ENCODE data around the gene TSPAN11. TPM values are rescaled to one million over a fixed set of nuclear protein-coding genes. Genes with fewer than 3 reads are reported as not detected.

TSPAN11 gene
- total RNA-seq, 1 donor from 2014 or later, result 31.0 TPM

- Mint-ChIP-seq H3K27me3 (ENCODE audit: unreplicated experiment) (no peaks in the 10 kb centered on the region), H3K36me3 (ENCODE audit: unreplicated experiment) (peaks cover 9% of the 10 kb centered on the region), H3K27ac (ENCODE audit: unreplicated experiment) (no peak overlapping the region), H3K9me3 (ENCODE audit: unreplicated experiment) (no peaks in the 10 kb centered on the region), H3K4me3 (ENCODE audit: unreplicated experiment) (no peak overlapping the region), H3K4me1 (ENCODE audit: low read depth, unreplicated experiment) (peaks cover 14% of the 10 kb centered on the region)
- no peak for TF ChIP-seq CTCF (IDR thresholded peaks at IDR 0.05; ENCODE audit: partially characterized antibody, unreplicated experiment)
- DNase-seq, result no peak
These were observed 17.1 kb upstream of the TSPAN11 start for GRCh38 chr12:30909349-30910037.

GRCh38 chr12:30910038-30910350 lies 16.6 kb upstream of the TSPAN11 start:
- H3K9me3 Mint-ChIP-seq (ENCODE audit: unreplicated experiment), result no peaks in the 10 kb centered on the region
- H3K36me3 Mint-ChIP-seq (ENCODE audit: unreplicated experiment), result peaks cover 9% of the 10 kb centered on the region
- H3K4me1 Mint-ChIP-seq (ENCODE audit: low read depth, unreplicated experiment), result peaks cover 14% of the 10 kb centered on the region
- H3K4me3 Mint-ChIP-seq (ENCODE audit: unreplicated experiment), result no peak overlapping the region
- no peak for DNase-seq
- TF ChIP-seq CTCF (IDR thresholded peaks at IDR 0.05; ENCODE audit: partially characterized antibody, unreplicated experiment), result no peak
- no peak overlapping the region for H3K27ac Mint-ChIP-seq (ENCODE audit: unreplicated experiment)
- no peaks in the 10 kb centered on the region for H3K27me3 Mint-ChIP-seq (ENCODE audit: unreplicated experiment)

- Mint-ChIP-seq H3K36me3 (ENCODE audit: unreplicated experiment) (peaks cover 9% of the 10 kb centered on the region), H3K4me3 (ENCODE audit: unreplicated experiment) (no peak overlapping the region), H3K27me3 (ENCODE audit: unreplicated experiment) (no peaks in the 10 kb centered on the region), H3K9me3 (ENCODE audit: unreplicated experiment) (no peaks in the 10 kb centered on the region), H3K4me1 (ENCODE audit: low read depth, unreplicated experiment) (peaks cover 14% of the 10 kb centered on the region), H3K27ac (ENCODE audit: unreplicated experiment) (no peak overlapping the region)
- no peak for TF ChIP-seq CTCF (IDR thresholded peaks at IDR 0.05; ENCODE audit: partially characterized antibody, unreplicated experiment)
- DNase-seq, result no peak
These were observed 15.3 kb upstream of the TSPAN11 start for GRCh38 chr12:30911207-30911606.

- H3K4me3 Mint-ChIP-seq (ENCODE audit: unreplicated experiment), result no peak overlapping the region
- no peak for TF ChIP-seq CTCF (IDR thresholded peaks at IDR 0.05; ENCODE audit: partially characterized antibody, unreplicated experiment)
- H3K27me3 Mint-ChIP-seq (ENCODE audit: unreplicated experiment), result no peaks in the 10 kb centered on the region
- H3K27ac Mint-ChIP-seq (ENCODE audit: unreplicated experiment), result no peak overlapping the region
- peaks cover 10% of the 10 kb centered on the region for H3K4me1 Mint-ChIP-seq (ENCODE audit: low read depth, unreplicated experiment)
- no peak for DNase-seq
- peaks cover 13% of the 10 kb centered on the region for H3K36me3 Mint-ChIP-seq (ENCODE audit: unreplicated experiment)
- H3K9me3 Mint-ChIP-seq (ENCODE audit: unreplicated experiment), result no peaks in the 10 kb centered on the region
These were observed 13.2 kb upstream of the TSPAN11 start for GRCh38 chr12:30913323-30913722.

- no peaks in the 10 kb centered on the region for H3K9me3 Mint-ChIP-seq (ENCODE audit: unreplicated experiment)
- no peak overlapping the region for H3K27ac Mint-ChIP-seq (ENCODE audit: unreplicated experiment)
- H3K36me3 Mint-ChIP-seq (ENCODE audit: unreplicated experiment), result peaks cover 9% of the 10 kb centered on the region
- peaks cover 3% of the 10 kb centered on the region for H3K4me1 Mint-ChIP-seq (ENCODE audit: low read depth, unreplicated experiment)
- no peak overlapping the region for H3K4me3 Mint-ChIP-seq (ENCODE audit: unreplicated experiment)
- no peak for DNase-seq
- no peaks in the 10 kb centered on the region for H3K27me3 Mint-ChIP-seq (ENCODE audit: unreplicated experiment)
- TF ChIP-seq CTCF (IDR thresholded peaks at IDR 0.05; ENCODE audit: partially characterized antibody, unreplicated experiment), result no peak
These were observed 11.5 kb upstream of the TSPAN11 start for GRCh38 chr12:30914986-30915591.

Data from glutamatergic neuron (in vitro differentiated cells).